GM18868 (cell line): ENCODE data around the gene SHE.

Source experiments
- ATAC-seq: cut with Tn5 transposase; IDR thresholded peaks from one replicate; pipeline ENCODE4 v1.9.1; 2021; ENCODE audit warnings: mild to moderate bottlenecking, moderate library complexity; ENCODE audit not compliant: unreplicated experiment

The SHE gene

DNA sequence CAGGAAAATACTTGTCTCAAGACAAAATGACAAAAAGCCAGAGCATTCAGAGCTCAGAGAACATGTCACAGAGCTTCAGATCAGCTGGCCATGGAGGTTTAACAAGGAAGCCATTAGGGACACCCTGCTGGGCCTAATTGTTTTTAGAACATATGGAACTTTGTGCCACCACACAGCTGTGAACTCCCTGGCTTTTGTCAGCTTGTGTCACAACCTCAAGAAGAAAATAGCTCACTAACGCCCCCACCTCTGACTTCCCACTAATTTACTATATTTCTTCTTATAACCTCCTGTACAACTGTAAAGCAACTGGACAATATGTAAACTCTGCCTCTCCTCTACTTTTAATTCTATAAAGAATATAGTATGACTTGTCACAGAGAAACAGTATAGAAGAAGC lies 21.2 kb downstream of the SHE start:
- ATAC-seq, result no peak

DNA sequence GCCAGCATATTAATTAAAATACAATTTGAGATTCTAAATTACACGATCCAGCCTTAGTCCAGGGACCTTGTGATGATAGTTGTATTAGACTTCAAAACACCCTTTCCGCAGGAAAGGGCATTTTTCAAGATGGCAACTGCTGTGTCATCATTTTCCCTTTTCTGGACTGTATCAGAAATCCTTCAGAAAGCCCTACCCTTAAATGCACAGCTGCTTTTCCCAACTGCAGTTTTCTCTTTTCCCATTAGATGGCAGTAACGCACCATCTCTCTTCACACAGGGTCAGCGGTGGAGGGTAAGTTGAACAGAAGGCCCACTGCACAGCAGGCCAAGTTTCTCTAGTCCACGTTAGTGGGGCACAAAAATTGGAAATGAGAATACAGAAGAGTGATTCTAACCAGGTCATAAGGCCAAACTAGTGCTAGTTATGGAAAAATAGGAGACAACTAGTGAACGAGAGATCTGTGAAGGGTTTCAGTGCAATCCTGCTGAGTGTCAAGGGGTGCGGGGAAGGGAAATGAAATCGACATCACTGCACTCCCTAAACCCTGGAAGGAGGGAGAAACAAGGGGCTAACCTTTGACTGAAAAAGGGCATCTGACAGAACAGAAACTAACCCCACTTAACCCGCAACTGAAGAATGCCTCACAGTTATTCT lies 22.3 kb downstream of the SHE start:
- no peak for ATAC-seq

- no peak for ATAC-seq
Measured at GRCh38 chr1:154478639-154479038, 23.6 kb downstream of the SHE start.

- no peak for ATAC-seq
Measured at GRCh38 chr1:154478013-154478412, 24.2 kb downstream of the SHE start.

DNA sequence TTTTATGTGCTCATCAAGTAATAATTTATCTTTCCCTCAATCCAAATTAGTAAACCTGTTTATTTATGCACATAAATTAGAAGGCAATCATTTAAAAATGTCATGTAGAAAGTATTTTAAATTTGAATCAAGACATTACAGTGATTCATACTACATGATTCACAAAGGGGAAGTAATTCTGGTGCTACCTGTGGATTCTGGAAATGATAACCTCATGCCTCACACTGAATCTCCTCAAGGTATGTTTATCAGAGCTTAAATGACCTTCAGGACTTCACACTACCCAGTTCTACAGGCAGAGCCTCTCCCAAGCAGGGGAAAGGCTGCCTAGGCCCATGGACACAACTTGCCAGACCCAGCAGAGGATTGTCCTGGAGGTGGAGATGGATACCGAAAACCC lies 25.4 kb downstream of the SHE start:
- no peak for ATAC-seq

DNA sequence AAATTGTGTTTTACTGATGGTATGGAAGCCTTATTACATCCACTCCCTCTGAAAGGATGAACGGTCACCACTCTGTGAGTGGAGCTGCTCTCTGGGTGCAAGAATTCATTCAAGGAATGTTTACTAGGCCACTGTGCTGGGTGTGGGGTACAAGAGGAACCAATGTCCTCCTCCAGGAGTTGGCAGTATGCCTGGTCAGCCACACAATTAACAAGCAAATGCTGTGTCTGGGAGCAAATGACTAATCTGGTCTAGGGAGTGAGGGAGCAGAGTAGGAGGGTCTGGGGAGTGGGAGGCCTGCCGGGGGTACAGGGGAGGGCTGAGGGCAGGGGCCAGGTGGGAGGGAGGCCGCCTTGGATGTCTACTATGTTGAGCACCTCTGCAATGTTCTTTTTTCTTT lies 27.4 kb downstream of the SHE start:
- ATAC-seq, result no peak

DNA sequence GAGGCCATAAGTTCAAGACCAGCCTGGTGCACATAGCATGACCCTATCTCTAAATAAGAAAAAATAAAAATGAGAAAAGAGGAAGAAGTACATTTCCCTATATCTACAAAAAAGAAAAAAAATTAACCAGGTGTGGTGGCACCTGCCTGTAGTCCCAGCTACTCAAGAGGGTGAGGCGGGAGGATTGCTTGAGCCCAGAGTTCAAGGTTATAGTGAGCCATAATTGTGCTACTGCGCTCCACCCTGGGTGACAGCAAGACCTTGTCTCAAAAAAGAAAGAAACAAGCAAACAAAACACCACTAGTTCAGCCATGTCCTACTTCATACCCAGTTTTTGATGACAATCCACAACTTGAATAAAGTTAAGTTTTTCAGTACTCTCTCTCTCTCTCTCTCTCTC lies 30.9 kb downstream of the SHE start:
- ATAC-seq, result no peak

- no peak for ATAC-seq
Measured at GRCh38 chr1:154469844-154470560, 32.2 kb downstream of the SHE start.

DNA sequence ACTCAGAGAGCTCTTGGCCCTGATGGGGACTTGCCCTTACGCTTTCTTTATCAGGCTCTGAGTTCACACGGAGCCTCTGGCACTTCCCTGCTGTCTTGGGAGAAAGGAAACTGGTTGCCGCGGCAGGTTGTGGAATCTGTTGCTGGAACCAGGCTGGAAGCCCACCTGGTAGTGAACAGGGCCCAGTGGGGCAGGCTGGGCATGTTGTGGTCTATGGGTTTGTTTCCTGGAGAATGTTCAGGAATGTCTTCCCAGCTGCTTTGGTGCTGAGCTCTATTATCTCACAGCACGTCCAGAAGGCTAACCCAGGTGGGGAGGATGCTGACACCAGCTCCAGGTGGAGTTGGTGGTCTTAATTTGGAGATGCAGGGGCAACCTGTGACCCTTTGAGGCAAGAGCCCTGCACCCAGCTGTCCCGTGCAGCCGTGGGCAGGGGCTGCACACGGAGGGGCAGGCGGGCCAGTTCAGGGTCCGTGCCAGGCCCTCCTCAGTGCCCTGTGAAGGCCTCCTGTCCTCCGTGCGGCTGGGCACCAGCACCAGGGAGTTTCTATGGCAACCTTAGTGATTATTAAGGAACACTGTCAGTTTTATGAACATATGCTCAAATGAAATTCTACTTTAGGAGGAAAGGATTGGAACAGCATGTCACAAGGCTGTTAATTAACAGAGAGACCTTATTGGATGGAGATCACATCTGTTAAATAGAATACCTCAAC lies 33.5 kb downstream of the SHE start:
- no peak for ATAC-seq

- ATAC-seq, result no peak
Measured at GRCh38 chr1:154467434-154468102, 34.6 kb downstream of the SHE start.

GRCh38 chr1:154466921-154467417 lies 35.2 kb downstream of the SHE start:
- ATAC-seq, result no peak

- no peak for ATAC-seq
Measured at GRCh38 chr1:154466206-154466605, 36.0 kb downstream of the SHE start.

- no peak for ATAC-seq
Measured at GRCh38 chr1:154465621-154466195, 36.5 kb downstream of the SHE start.

DNA sequence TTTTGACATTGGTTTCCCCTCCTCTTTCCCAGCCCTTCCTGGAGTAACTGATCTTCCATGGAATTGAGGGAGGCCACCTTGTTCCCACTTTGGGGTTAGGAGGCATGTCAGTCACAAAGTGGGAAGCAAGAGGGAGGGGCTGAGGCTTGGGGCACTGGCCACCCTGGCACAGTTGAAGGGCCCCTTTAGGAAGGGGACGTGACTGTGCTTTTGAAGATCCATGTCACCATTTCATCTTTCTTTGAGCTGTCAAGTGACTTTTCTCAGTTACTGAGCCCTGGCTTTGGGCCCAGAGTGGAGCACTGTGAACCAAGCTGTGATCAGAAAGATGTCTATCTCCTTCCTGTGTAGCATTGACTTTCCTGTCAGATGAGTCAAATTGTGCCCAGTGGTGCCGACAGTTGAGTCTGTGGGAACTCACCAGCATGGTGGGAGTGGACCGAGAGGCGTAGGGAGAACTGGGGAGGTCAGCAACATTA lies 38.7 kb downstream of the SHE start:
- no peak for ATAC-seq

DNA sequence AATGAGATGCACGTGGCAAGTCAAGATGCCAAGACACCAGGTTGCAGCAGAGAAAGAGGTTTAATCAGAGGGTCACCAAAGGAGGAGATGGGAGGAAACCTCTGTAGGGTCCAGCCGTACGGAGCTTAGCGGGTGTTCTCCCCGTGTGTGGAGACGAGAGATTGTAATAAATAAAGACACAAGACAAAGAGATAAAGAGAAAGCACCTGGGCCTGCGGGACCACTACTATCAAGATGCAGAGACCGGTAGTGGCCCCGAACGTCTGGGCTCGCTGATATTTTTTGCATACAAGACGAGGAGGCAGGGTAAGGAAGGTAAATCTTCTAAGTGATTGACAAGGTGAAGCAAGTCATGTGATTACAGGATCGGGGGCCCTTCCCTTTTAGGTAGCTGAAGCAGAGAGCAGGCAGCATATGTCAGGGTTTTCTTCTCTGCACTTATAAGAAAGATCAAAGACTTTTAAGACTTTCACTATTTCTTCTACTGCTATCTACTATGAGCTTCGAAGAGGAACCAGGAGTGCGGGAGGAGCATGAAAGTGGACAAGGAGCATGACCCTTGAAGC lies 41.4 kb downstream of the SHE start:
- no peak for ATAC-seq

- no peak for ATAC-seq
Measured at GRCh38 chr1:154459080-154459479, 43.1 kb downstream of the SHE start.

DNA sequence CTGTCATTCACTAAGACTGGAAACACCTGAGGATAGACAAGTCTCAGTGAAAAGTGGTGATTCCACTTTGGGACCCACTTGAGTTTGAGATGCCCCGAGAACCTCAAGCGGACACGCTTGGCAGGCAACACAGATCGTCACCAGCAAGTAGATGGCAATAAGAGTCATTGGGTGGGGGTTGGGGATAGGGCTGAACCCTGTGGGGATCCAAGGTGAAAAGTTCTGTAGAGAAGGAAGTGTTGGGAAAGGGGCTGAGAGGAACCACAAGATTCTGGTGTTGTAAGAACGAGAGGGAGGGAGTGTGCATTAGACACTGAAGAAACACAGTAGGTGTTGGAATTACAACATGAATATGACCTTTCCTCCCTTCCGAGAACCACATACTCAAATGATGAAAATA lies 45.6 kb downstream of the SHE start:
- ATAC-seq, result no peak

GRCh38 chr1:154454386-154455120 lies 47.7 kb downstream of the SHE start:
- ATAC-seq, result no peak

DNA sequence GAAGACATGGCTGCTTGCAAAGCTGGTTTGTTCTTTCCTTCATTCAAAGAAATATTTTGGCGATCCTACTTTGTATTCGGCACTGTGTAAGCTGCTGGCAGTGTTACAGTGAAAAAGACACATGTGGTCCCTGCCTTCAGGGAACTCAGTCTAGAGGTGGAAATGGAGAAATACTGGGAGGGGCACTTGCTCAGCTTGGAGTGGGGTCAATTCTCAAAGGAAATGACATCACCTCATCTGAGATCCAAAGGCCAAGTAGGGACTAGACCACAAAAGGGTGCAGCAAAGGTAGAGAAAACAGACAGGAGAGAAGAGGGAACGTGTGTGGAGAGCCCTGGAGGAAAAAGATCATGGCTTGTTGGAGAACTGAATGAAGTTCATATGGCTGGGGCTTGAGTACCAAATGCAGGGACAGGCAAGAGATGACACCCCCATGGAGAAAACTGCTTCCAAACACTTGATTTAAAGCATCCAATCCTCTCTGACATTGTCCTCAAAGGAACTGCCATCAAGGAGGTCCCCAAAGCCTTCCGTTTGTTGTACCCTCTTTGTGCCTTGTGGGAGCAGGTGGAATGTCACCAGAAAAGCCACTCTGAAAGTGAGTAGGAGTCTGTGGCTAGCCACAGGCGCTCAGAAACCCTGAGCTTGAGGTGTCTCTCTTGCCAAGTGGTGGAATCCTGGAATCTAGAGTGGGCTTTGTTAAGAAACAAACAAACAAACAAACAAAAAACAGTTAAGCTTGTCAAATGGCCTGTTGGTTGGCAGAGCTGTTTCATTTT lies 48.4 kb downstream of the SHE start:
- no peak for ATAC-seq
